PC-9 (cell line): ENCODE results near the gene PPP1R11. TPM values are rescaled to one million over a fixed set of nuclear protein-coding genes. Genes with fewer than 3 reads are reported as not detected.
A peak's percentile ranks its signal among the peaks of the same experiment; 100 is the strongest.

Source experiments
- BruUV-seq: library from RNA; stranded (reverse); fragments of 400-500 nt; replicated peaks from 2 replicates; lab custom pipeline; 2021; lab: Mats Ljungman, UMichigan
- CTCF ChIA-PET: fragments of 300-600 bp; sonication (Branson Sonifier 250); formaldehyde crosslinking; loops from one replicate; lab custom pipeline; 2022; ENCODE audit warnings: antibody characterized with exemption; lab: Charles Lee
- POLR2A ChIA-PET: fragments of 300-600 bp; sonication (Branson Sonifier 250); formaldehyde crosslinking; loops from one replicate; lab custom pipeline; 2022; ENCODE audit warnings: antibody characterized with exemption; ENCODE audit not compliant: unreplicated experiment; lab: Charles Lee
- DNase-seq, 2 experiments: peaks; one replicate each; pipeline versions ENCODE4 v3.0.0 to v3.0.0-alpha.2; 2015 to 2022; ENCODE audit warnings: mixed read lengths in 1 of 2
- H2AFZ ChIP-seq: fragments of 200-600 bp; sonication (generic); 2 replicates; pipeline ENCODE4 v1.8.1; 2017; ENCODE audit warnings: antibody characterized with exemption
- H3F3A ChIP-seq: fragments of 200-600 bp; sonication (generic); 2 replicates; pipeline ENCODE4 v1.8.1; 2017; ENCODE audit warnings: antibody characterized with exemption, mild to moderate bottlenecking, low read depth; ENCODE audit not compliant: insufficient read depth
- H3K27ac ChIP-seq: fragments of 200-600 bp; sonication (generic); 2 replicates; pipeline ENCODE4 v1.6.1; 2016; ENCODE audit warnings: mixed run types
- H3K27me3 ChIP-seq: fragments of 200-600 bp; sonication (generic); 2 replicates; pipeline ENCODE4 v1.6.1; 2016; ENCODE audit warnings: low read depth, mixed run types; ENCODE audit not compliant: insufficient read depth
- H3K36me3 ChIP-seq: fragments of 200-600 bp; sonication (generic); 2 replicates; pipeline ENCODE4 v1.6.1; 2016; ENCODE audit warnings: low read depth, mixed run types
- H3K4me1 ChIP-seq: fragments of 200-600 bp; sonication (generic); replicated peaks from 2 replicates; pipeline ENCODE4 v1.6.1; 2016; ENCODE audit warnings: mixed run types; ENCODE audit not compliant: insufficient read depth
- H3K4me2 ChIP-seq: fragments of 200-600 bp; sonication (generic); 2 replicates; pipeline ENCODE4 v1.6.1; 2017; ENCODE audit warnings: mixed run types
- H3K4me3 ChIP-seq: fragments of 200-600 bp; sonication (generic); 2 replicates; pipeline ENCODE4 v1.6.1; 2016; ENCODE audit warnings: mixed run types
- H3K79me2 ChIP-seq: fragments of 200-600 bp; sonication (generic); 2 replicates; pipeline ENCODE4 v1.6.1; 2017; ENCODE audit warnings: low read depth, mixed run types
- H3K9me2 ChIP-seq: fragments of 200-600 bp; sonication (generic); 2 replicates; pipeline ENCODE4 v1.8.1; 2017; ENCODE audit warnings: mild to moderate bottlenecking; ENCODE audit not compliant: insufficient read depth
- H3K9me3 ChIP-seq: fragments of 200-600 bp; sonication (generic); 2 replicates; pipeline ENCODE4 v1.8.1; 2016; ENCODE audit warnings: low read depth; ENCODE audit not compliant: insufficient read depth
- H4K20me1 ChIP-seq: fragments of 200-600 bp; sonication (generic); 2 replicates; pipeline ENCODE4 v1.8.1; 2017; ENCODE audit not compliant: insufficient read depth
- EZH2 ChIP-seq: fragments of 200-600 bp; sonication (generic); IDR thresholded peaks from 2 replicates; pipeline ENCODE4 v1.8.0; 2017; ENCODE audit warnings: antibody characterized with exemption, low read depth
- intact Hi-C: fragments of 100-400 bp; cut with micrococcal nuclease; formaldehyde crosslinking; loops from one replicate; pipeline ENCODE4 v1.10.0; 2022; ENCODE audit not compliant: unreplicated experiment
- total RNA-seq: library from RNA; stranded (reverse); gene quantifications from 2 replicates; pipeline ENCODE4 v1.2.3, GENCODE V29; 2021
- TF ChIP-seq, protein P1 (sequence below): fragments of 200-600 bp; sonication (generic); conservative IDR thresholded peaks from 2 replicates; pipeline ENCODE4 v1.6.1; 2017; ENCODE audit warnings: mixed run types, antibody characterized with exemption, mild to moderate bottlenecking, moderate library complexity

The PPP1R11 gene
- total RNA-seq, 1 experiment from 2014 or later = 48.3 TPM

DNA sequence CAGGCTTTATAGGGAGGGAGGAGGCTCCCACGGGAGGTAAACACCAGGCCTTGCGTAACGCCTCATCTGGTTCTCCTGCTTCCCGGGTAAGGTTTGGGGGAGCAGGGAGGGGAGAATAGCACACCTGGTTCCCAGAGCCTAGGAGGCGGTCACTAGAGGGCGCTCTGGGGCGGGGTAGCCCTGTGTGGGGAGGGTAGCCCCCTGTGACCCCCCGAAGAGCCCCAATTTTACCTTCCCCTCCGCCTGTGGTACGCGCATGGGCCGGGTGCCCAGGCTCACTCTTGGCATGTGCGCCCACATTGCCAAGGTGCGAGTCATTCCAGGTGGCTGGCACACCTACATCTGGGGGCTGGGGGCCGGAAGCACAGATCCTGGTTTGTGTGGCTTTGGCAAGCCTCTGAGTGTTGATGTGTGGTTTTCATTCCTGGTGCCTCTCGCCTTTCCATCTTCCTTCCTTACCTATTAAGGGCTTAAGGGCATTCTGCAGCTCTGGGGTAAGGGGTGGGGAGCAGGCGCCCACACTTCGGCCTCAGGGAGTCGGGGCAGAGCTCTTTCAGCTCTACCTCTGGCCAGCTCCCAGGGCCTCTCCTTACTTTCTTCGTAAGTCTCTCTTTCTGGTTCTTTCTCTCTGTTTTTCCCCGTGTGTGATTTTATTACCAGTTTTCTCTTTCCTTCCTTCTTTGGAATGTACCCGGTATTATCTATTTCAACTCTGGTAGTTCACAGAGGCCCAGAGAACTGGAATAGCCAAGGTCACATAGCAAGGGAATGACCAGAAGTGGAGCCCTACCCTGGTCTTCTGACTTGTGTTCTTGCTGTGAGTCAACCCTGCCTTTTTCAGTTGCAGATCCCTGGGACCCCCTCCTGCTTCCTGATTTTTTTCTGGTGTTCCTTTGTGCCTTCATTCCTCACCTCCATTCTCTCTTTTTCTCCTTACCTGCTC, 9.1 kb downstream of the PPP1R11 start:
- ChIA-PET CTCF (interaction anchor here (2.2 kb wide), 1 partner anchor 16 kb away, joined by 7 read pairs; no protein-coding TSS in a partner anchor), POLR2A (interaction anchor here (0.6 to 1.1 kb wide), 5 partner anchors 10 to 111 kb away, joined by 3 to 7 read pairs (median 5); no protein-coding TSS in a partner anchor)
- H3K4me1 ChIP-seq = peaks cover 36% of the 10 kb centered on the region
- intact Hi-C loops = loop anchor here (1.0 kb wide), 3 partner anchors 9 to 55 kb away; partner anchors contain the start of gene PPP1R11
- peak; percentile 93 to 96 for DNase-seq
- no peaks in the 10 kb centered on the region for H3K9me3 ChIP-seq
- peaks cover 22% of the 10 kb centered on the region for H3K79me2 ChIP-seq
- H4K20me1 ChIP-seq = peaks cover 8% of the 10 kb centered on the region
- TSS peak; percentile 83 for BruUV-seq
- H3K9me2 ChIP-seq = no peaks in the 10 kb centered on the region
- peaks cover 24% of the 10 kb centered on the region for H3F3A ChIP-seq
- peak overlapping the region; percentile 94 for H3K4me2 ChIP-seq
- H3K36me3 ChIP-seq = no peaks in the 10 kb centered on the region
- peak overlapping the region; percentile 81 for H3K4me3 ChIP-seq
- no peaks in the 10 kb centered on the region for H3K27me3 ChIP-seq
- H3K27ac ChIP-seq = peak overlapping the region; percentile 89
- TF ChIP-seq, protein P1, sequence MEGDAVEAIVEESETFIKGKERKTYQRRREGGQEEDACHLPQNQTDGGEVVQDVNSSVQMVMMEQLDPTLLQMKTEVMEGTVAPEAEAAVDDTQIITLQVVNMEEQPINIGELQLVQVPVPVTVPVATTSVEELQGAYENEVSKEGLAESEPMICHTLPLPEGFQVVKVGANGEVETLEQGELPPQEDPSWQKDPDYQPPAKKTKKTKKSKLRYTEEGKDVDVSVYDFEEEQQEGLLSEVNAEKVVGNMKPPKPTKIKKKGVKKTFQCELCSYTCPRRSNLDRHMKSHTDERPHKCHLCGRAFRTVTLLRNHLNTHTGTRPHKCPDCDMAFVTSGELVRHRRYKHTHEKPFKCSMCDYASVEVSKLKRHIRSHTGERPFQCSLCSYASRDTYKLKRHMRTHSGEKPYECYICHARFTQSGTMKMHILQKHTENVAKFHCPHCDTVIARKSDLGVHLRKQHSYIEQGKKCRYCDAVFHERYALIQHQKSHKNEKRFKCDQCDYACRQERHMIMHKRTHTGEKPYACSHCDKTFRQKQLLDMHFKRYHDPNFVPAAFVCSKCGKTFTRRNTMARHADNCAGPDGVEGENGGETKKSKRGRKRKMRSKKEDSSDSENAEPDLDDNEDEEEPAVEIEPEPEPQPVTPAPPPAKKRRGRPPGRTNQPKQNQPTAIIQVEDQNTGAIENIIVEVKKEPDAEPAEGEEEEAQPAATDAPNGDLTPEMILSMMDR = peak; percentile 71
- no peak for TF ChIP-seq EZH2
- H2AFZ ChIP-seq = peak overlapping the region; percentile 74

DNA sequence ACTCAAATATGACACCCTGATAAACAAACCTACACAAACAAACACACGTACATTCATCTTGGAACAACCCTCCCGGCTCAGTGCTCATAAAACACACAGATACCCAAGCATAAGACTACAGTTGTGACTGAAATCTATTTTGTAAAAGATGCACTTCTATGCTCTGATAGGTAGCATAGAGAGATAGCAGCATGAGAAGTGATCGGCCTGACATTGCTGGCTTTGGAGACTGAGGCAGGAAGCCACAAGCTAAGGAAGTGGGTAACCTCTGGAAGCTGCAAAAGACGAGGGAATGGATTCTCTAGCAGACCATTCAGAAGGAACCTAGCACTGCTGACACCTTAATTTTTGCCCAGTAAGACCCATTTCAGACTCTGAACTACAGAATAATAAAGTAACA, 10.2 kb downstream of the PPP1R11 start:
- Histone ChIP-seq H4K20me1 (peaks cover 8% of the 10 kb centered on the region), H3K27ac (peak overlapping the region; percentile 89), H3K36me3 (no peaks in the 10 kb centered on the region), H3K79me2 (peaks cover 22% of the 10 kb centered on the region), H2AFZ (no peak overlapping the region), H3F3A (peaks cover 24% of the 10 kb centered on the region), H3K27me3 (no peaks in the 10 kb centered on the region), H3K4me3 (no peak overlapping the region), H3K4me2 (peak overlapping the region; percentile 94), H3K9me3 (no peaks in the 10 kb centered on the region), H3K9me2 (no peaks in the 10 kb centered on the region), H3K4me1 (peaks cover 36% of the 10 kb centered on the region)
- ChIA-PET CTCF (no interaction called here), POLR2A (interaction anchor here (1.1 kb wide), 1 partner anchor 11 kb away, joined by 7 read pairs; no protein-coding TSS in a partner anchor)
- intact Hi-C loops = no loop called here
- no peak for DNase-seq
- TF ChIP-seq EZH2 = no peak
- TF ChIP-seq, protein P1 = no peak
- no TSS peak for BruUV-seq

DNA sequence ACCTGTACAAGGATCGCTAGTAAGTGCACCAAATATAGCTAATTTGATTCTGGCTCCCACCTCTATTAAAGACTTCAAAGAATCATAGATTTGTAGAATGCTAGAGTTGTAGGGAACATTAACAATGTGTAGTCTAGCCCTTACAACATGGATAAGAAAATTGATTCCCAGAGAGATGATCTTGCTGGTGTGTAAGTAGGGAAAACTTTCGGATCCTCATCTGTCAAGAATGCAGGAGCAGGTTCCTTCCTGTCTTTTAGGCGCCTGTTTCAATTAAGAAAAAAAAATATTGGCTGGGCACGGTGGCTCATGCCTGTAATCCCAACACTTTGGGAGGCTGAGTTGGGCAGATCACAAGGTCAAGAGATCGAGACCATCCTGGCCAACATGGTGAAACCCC, 20.9 kb downstream of the PPP1R11 start:
- DNase-seq = no peak
- Histone ChIP-seq H3K9me3 (no peaks in the 10 kb centered on the region), H3K36me3 (no peaks in the 10 kb centered on the region), H3K27ac (no peak overlapping the region), H3K27me3 (no peaks in the 10 kb centered on the region), H3K4me1 (peaks cover 20% of the 10 kb centered on the region), H3F3A (peaks cover 14% of the 10 kb centered on the region), H3K79me2 (no peaks in the 10 kb centered on the region), H2AFZ (no peak overlapping the region), H4K20me1 (no peaks in the 10 kb centered on the region), H3K4me2 (no peak overlapping the region), H3K9me2 (no peaks in the 10 kb centered on the region), H3K4me3 (no peak overlapping the region)
- BruUV-seq = no TSS peak
- intact Hi-C loops = no loop called here
- TF ChIP-seq EZH2 = no peak
- CTCF ChIA-PET = interaction anchor here (1.6 kb wide), 1 partner anchor 13 kb away, joined by 3 read pairs; no protein-coding TSS in a partner anchor
- POLR2A ChIA-PET = interaction anchor here (0.7 kb wide), 1 partner anchor 22 kb away, joined by 5 read pairs; no protein-coding TSS in a partner anchor
